ENCODE data around the gene RNF187.

DNA sequence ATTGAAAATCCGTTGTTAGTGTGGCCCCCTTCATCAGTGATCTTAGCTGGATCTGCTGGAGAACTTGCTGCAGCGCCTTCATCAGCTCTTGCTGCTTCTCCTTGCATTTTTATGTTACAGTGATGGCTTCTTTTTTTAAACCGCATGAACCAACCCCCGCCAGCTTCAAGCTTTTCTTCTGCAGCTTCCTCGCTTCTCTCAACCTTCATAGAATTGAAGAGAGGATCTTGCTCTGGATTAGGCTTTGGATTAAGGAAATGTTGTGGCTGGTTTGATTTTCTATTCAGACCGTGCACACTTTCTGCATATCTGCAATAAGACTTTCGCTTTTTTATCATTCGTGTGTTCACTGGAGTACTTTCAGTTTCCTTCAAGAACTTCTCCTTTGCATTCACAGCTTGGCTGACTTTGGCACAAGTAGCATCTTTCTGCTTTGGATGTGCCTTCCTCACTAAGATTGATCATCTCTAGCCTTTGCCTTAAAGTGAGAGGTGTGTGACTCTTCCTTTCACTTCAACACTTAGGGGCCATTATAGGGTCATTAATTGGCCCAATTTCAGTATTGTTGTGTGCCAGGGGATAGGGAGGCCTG, 13.1 kb downstream of the RNF187 start:
- TF ChIP-seq ZNF317 (CRISPR knock-in tag; IDR thresholded peaks at IDR 0.05; ENCODE audit: borderline replicate concordance, low read depth) (no peak), ZNF232 (CRISPR knock-in tag; IDR thresholded peaks at IDR 0.05) (no peak)

Measured in WTC11 (cell line).